Hepatocyte (in vitro differentiated cells): ENCODE results near the gene MAP4K1. TPM values are rescaled to one million over a fixed set of nuclear protein-coding genes. Genes with fewer than 3 reads are reported as not detected.

ENCODE experiments used
- DNase-seq: peaks from one replicate; pipeline ENCODE4 v3.0.0-alpha.2; 2016; ENCODE audit warnings: low spot score
- H2AFZ ChIP-seq: fragments of 200-600 bp; sonication (generic); 2 replicates; pipeline ENCODE4 v1.6.0; 2016; ENCODE audit warnings: antibody characterized with exemption, mild to moderate bottlenecking
- H3K27ac ChIP-seq: fragments of 200-600 bp; sonication (generic); 2 replicates; pipeline ENCODE4 v1.5.1; 2016; ENCODE audit warnings: mild to moderate bottlenecking
- H3K27me3 ChIP-seq: fragments of 200-600 bp; sonication (generic); 2 replicates; pipeline ENCODE4 v1.6.1; 2016
- H3K36me3 ChIP-seq: fragments of 200-600 bp; sonication (generic); replicated peaks from 2 replicates; pipeline ENCODE4 v1.5.1; 2016; ENCODE audit warnings: low read depth; ENCODE audit not compliant: insufficient read depth
- H3K4me1 ChIP-seq: fragments of 200-600 bp; sonication (generic); 2 replicates; pipeline ENCODE4 v1.5.1; 2016; ENCODE audit warnings: mild to moderate bottlenecking, moderate library complexity; ENCODE audit not compliant: insufficient read depth
- H3K4me2 ChIP-seq: fragments of 200-600 bp; sonication (generic); 2 replicates; pipeline ENCODE4 v1.6.0; 2016
- H3K4me3 ChIP-seq: fragments of 200-600 bp; sonication (generic); 2 replicates; pipeline ENCODE4 v1.5.1; 2016; ENCODE audit warnings: mild to moderate bottlenecking
- H3K79me2 ChIP-seq: fragments of 200-600 bp; sonication (generic); 2 replicates; pipeline ENCODE4 v1.6.0; 2017; ENCODE audit warnings: mild to moderate bottlenecking
- H3K9me2 ChIP-seq: fragments of 200-600 bp; sonication (generic); replicated peaks from 2 replicates; pipeline ENCODE4 v1.6.0; 2017; ENCODE audit warnings: mild to moderate bottlenecking; ENCODE audit not compliant: insufficient read depth
- H3K9me3 ChIP-seq: fragments of 200-600 bp; sonication (generic); 2 replicates; pipeline ENCODE4 v1.5.1; 2016; ENCODE audit warnings: low read depth, mild to moderate bottlenecking
- H4K20me1 ChIP-seq: fragments of 200-600 bp; sonication (generic); 2 replicates; pipeline ENCODE4 v1.6.0; 2016; ENCODE audit warnings: mild to moderate bottlenecking; ENCODE audit not compliant: insufficient read depth, poor library complexity, severe bottlenecking
- EZH2 ChIP-seq: fragments of 200-600 bp; sonication (generic); IDR thresholded peaks from 2 replicates; pipeline ENCODE4 v1.6.1; 2016; ENCODE audit warnings: antibody characterized with exemption, mild to moderate bottlenecking, borderline replicate concordance
- EZH2phosphoT487 ChIP-seq: fragments of 200-600 bp; sonication (generic); IDR thresholded peaks from one replicate; pipeline ENCODE4 v1.6.1; 2018; ENCODE audit warnings: antibody characterized with exemption, mild to moderate bottlenecking, low read depth, moderate library complexity; ENCODE audit not compliant: unreplicated experiment, severe bottlenecking
- WGBS: methylation state at CpG from one replicate; pipeline ENCODE4 v1.1.6; 2016; ENCODE audit warnings: low lambda C conversion rate; ENCODE audit errors: missing lambda C conversion rate; 5-methylcytosine and 5-hydroxymethylcytosine counted together
- polyA plus RNA-seq: library from polyadenylated mRNA; unstranded; fragments of >200 nt; fragmentation: Nextera tagmentation; extraction: Ambion mirVana; gene quantifications from 2 replicates; pipeline ENCODE4 v1.2.1, GENCODE V29; 2016
- total RNA-seq: library from RNA; depleted of rRNA; stranded (reverse); fragments of >200 nt; gene quantifications from 2 replicates; pipeline ENCODE4 v1.2.3, GENCODE V29; 2014
- TF ChIP-seq, protein P1 (sequence below): fragments of 200-600 bp; sonication (generic); IDR thresholded peaks from 2 replicates; pipeline ENCODE4 v1.5.1; 2016; ENCODE audit warnings: antibody characterized with exemption, mild to moderate bottlenecking; ENCODE audit not compliant: poor library complexity

Gene MAP4K1
- total and polyA plus RNA-seq, 2 experiments from 2014 or later: 0.57 to 2.6 TPM

GRCh38 chr19:38654628-38655055, 36.9 kb upstream of the MAP4K1 start:
- H3K27me3 ChIP-seq: no peaks in the 10 kb centered on the region
- no peak for DNase-seq
- peak overlapping the region; percentile 88 for H3K4me2 ChIP-seq
- no peak overlapping the region for H2AFZ ChIP-seq
- H3K4me1 ChIP-seq: peaks cover 74% of the 10 kb centered on the region
- TF ChIP-seq EZH2 (no peak), EZH2phosphoT487 (no peak)
- TF ChIP-seq, protein P1, sequence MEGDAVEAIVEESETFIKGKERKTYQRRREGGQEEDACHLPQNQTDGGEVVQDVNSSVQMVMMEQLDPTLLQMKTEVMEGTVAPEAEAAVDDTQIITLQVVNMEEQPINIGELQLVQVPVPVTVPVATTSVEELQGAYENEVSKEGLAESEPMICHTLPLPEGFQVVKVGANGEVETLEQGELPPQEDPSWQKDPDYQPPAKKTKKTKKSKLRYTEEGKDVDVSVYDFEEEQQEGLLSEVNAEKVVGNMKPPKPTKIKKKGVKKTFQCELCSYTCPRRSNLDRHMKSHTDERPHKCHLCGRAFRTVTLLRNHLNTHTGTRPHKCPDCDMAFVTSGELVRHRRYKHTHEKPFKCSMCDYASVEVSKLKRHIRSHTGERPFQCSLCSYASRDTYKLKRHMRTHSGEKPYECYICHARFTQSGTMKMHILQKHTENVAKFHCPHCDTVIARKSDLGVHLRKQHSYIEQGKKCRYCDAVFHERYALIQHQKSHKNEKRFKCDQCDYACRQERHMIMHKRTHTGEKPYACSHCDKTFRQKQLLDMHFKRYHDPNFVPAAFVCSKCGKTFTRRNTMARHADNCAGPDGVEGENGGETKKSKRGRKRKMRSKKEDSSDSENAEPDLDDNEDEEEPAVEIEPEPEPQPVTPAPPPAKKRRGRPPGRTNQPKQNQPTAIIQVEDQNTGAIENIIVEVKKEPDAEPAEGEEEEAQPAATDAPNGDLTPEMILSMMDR: no peak
- H3K9me3 ChIP-seq: no peaks in the 10 kb centered on the region
- H3K9me2 ChIP-seq: no peaks in the 10 kb centered on the region
- H3K36me3 ChIP-seq: no peaks in the 10 kb centered on the region
- 10% methylated on average over 6 of the region's 6 CpGs for WGBS
- peak overlapping the region; percentile 85 for H3K27ac ChIP-seq
- H3K4me3 ChIP-seq: no peak overlapping the region
- peaks cover 49% of the 10 kb centered on the region for H4K20me1 ChIP-seq
- peaks cover 87% of the 10 kb centered on the region for H3K79me2 ChIP-seq

DNA sequence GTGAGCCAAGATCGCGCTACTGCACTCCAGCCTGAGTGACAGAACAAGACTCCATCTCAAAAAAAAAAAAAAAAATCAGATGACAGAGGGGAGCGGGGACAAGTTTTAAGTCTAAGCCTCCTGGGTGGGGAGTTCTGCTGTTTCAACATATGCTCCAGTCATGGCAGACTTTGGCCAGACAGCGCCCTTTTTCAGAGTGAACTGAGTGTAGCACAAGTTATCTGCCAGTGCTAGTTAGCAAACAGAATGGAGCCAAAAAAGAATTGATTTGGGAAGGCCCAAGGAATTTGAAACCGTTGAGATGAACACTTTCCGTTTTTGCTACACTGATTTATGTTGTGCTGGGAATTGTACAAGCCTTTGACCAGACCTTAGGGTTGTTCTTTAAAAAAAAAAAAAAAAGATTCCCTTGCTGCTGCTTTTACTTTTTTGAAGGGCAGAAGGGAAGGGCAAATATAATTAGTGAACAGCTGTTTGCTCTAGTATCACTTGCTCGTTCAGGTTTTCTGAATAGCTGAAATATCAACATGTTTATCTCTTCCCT, 35.3 kb upstream of the MAP4K1 start:
- Histone ChIP-seq H3K4me2 (peak overlapping the region; percentile 88), H4K20me1 (peaks cover 49% of the 10 kb centered on the region), H3K27ac (peak overlapping the region; percentile 85), H3K9me3 (no peaks in the 10 kb centered on the region), H3K9me2 (no peaks in the 10 kb centered on the region), H2AFZ (no peak overlapping the region), H3K79me2 (peaks cover 94% of the 10 kb centered on the region), H3K4me1 (peaks cover 61% of the 10 kb centered on the region), H3K4me3 (no peak overlapping the region), H3K36me3 (no peaks in the 10 kb centered on the region), H3K27me3 (no peaks in the 10 kb centered on the region)
- 42% methylated on average over 7 of the region's 7 CpGs for WGBS
- DNase-seq: peak; percentile 78
- TF ChIP-seq EZH2 (no peak), EZH2phosphoT487 (no peak)
- TF ChIP-seq, protein P1: no peak

- Histone ChIP-seq H3K4me2 (peak overlapping the region; percentile 88), H3K4me1 (peaks cover 52% of the 10 kb centered on the region), H3K79me2 (peaks cover 78% of the 10 kb centered on the region), H4K20me1 (peaks cover 42% of the 10 kb centered on the region), H3K27me3 (no peaks in the 10 kb centered on the region), H3K9me3 (no peaks in the 10 kb centered on the region), H3K27ac (peak overlapping the region; percentile 85), H2AFZ (no peak overlapping the region), H3K36me3 (no peaks in the 10 kb centered on the region), H3K9me2 (no peaks in the 10 kb centered on the region), H3K4me3 (peak overlapping the region; percentile 91)
- TF ChIP-seq, protein P1: no peak
- TF ChIP-seq EZH2phosphoT487 (no peak), EZH2 (no peak)
- DNase-seq: peak; percentile 6
- WGBS: 69% methylated on average over 12 of the region's 12 CpGs
Observed at GRCh38 chr19:38650911-38651584, 33.3 kb upstream of the MAP4K1 start.
